ENCODE measurements around the gene CST2. TPM values are rescaled to one million over a fixed set of nuclear protein-coding genes. Genes with fewer than 3 reads are reported as not detected.
"Not testable (repeated sequence)": the region's sequence is repeated elsewhere in the genome, so short reads cannot be mapped to it uniquely, and the experiment has no call there.

CST2 gene
- polyA plus RNA-seq, 1 donor (not counting 4 experiments of a cell fraction or from before 2014, with no cell fraction given): not detected

DNA sequence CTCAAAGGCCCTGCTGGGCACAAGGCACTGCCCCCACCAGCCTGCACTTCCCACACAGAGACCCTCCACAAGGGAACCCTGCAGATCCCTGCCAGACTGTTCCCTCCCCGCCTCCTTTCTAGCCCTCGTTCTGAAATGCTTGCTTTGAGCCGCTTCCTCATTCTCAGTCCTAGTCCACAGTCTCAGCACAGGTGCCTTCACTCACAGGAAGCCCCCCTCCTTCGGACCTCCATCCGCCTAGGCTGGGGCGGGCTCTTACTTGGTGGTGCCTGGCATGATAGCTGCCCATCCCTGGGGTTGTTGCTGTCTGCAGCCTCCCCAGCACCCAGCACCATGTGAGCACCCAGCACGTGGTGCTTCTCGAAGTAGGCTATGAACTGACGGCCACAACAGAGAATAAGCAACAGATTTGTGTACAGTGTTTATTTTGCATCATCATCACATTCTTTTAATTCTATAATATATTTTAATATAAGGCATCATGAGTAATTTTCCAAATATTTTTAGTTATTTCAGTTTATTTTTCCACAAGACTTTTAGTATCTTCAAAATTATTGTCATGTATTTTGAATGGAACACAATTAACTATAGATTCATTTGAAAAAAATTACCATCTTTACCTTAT is 40.7 kb upstream of the CST2 start:
- no peaks in the 10 kb centered on the region for H3K27me3 ChIP-seq (ENCODE audit: control insufficient read depth, extremely low read depth, insufficient read depth, low read length)
- TF ChIP-seq EZH2 (IDR thresholded peaks at IDR 0.05; ENCODE audit: low read length): no peak
- TF ChIP-seq, protein P1, sequence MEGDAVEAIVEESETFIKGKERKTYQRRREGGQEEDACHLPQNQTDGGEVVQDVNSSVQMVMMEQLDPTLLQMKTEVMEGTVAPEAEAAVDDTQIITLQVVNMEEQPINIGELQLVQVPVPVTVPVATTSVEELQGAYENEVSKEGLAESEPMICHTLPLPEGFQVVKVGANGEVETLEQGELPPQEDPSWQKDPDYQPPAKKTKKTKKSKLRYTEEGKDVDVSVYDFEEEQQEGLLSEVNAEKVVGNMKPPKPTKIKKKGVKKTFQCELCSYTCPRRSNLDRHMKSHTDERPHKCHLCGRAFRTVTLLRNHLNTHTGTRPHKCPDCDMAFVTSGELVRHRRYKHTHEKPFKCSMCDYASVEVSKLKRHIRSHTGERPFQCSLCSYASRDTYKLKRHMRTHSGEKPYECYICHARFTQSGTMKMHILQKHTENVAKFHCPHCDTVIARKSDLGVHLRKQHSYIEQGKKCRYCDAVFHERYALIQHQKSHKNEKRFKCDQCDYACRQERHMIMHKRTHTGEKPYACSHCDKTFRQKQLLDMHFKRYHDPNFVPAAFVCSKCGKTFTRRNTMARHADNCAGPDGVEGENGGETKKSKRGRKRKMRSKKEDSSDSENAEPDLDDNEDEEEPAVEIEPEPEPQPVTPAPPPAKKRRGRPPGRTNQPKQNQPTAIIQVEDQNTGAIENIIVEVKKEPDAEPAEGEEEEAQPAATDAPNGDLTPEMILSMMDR (optimal IDR thresholded peaks at IDR 0.05 in 1 of 3, IDR thresholded peaks at IDR 0.05 in 1 of 3, conservative IDR thresholded peaks at IDR 0.05 in 1 of 3; ENCODE audit: extremely low read depth in 1 of 3, insufficient read depth in 2 of 3, low read length in 3 of 3): no peak
- FAIRE-seq: no peak

DNA sequence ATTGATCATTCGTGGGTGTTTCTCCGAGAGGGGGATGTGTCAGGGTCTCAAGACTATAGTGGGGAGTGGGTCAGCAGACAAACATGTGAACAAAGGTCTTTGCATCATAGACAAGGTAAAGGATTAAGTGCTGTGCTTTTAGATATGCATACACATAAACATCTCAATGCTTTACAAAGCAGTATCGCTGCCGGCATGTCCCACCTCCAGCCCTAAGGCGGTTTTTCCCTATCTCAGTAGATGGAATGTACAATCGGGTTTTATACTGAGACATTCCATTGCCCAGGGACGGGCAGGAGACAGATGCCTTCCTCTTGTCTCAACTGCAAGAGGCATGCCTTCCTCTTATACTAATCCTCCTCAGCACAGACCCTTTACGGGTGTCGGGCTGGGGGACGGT is 34.2 kb upstream of the CST2 start:
- dilution Hi-C loops (cut with MboI; ENCODE audit: extremely low pct_ligation_motif_present, low sequenced_read_pairs); H3K79me2 ChIP-seq (ENCODE audit: control insufficient read depth, insufficient read depth, low read length); H3K36me3 ChIP-seq (ENCODE audit: control insufficient read depth in 2 of 2, extremely low read depth in 1 of 2, insufficient read depth in 2 of 2, low read length in 2 of 2); H3K9me1 ChIP-seq (ENCODE audit: control insufficient read depth, extremely low read depth, insufficient read depth, low read length); H3K9ac ChIP-seq (ENCODE audit: control insufficient read depth, extremely low read depth, insufficient read depth, low read length); H4K20me1 ChIP-seq (ENCODE audit: control insufficient read depth, extremely low read depth, insufficient read depth, low read length); H3K4me1 ChIP-seq (ENCODE audit: control insufficient read depth, extremely low read depth, insufficient read depth, low read length); H3K9me3 ChIP-seq (ENCODE audit: control insufficient read depth, low read depth, low read length); DNase-seq (ENCODE audit: low read depth, low spot score); H3K4me2 ChIP-seq (ENCODE audit: control insufficient read depth, extremely low read depth, insufficient read depth, low read depth, low read length); H3K27me3 ChIP-seq (ENCODE audit: control insufficient read depth, extremely low read depth, insufficient read depth, low read length); FAIRE-seq; H3K27ac ChIP-seq (ENCODE audit: control insufficient read depth, insufficient read depth, low read length); H3K4me3 ChIP-seq (ENCODE audit: control insufficient read depth in 2 of 3, extremely low read depth in 1 of 3, insufficient read depth in 2 of 3, low read depth in 1 of 3, low read length in 3 of 3); H2AFZ ChIP-seq (ENCODE audit: control insufficient read depth, low read length): not testable (repeated sequence)

More for the DNA sequence above, 40.7 kb upstream of the CST2 start:
- H3K79me2 ChIP-seq (ENCODE audit: control insufficient read depth, insufficient read depth, low read length): no peaks in the 10 kb centered on the region
- H3K4me3 ChIP-seq (ENCODE audit: control insufficient read depth in 2 of 3, extremely low read depth in 1 of 3, insufficient read depth in 2 of 3, low read depth in 1 of 3, low read length in 3 of 3): no peak overlapping the region
- H3K9me1 ChIP-seq (ENCODE audit: control insufficient read depth, extremely low read depth, insufficient read depth, low read length): no peaks in the 10 kb centered on the region
- no peaks in the 10 kb centered on the region for H3K4me1 ChIP-seq (ENCODE audit: control insufficient read depth, extremely low read depth, insufficient read depth, low read length)
- no peak overlapping the region for H3K27ac ChIP-seq (ENCODE audit: control insufficient read depth, insufficient read depth, low read length)
- no peak overlapping the region for H3K4me2 ChIP-seq (ENCODE audit: control insufficient read depth, extremely low read depth, insufficient read depth, low read depth, low read length)
- H3K9me3 ChIP-seq (ENCODE audit: control insufficient read depth, low read depth, low read length): no peaks in the 10 kb centered on the region
- H3K36me3 ChIP-seq (ENCODE audit: control insufficient read depth in 2 of 2, extremely low read depth in 1 of 2, insufficient read depth in 2 of 2, low read length in 2 of 2): no peaks in the 10 kb centered on the region
- no peak overlapping the region for H3K9ac ChIP-seq (ENCODE audit: control insufficient read depth, extremely low read depth, insufficient read depth, low read length)
- DNase-seq (ENCODE audit: low read depth, low spot score): no peak
- dilution Hi-C loops (cut with MboI; ENCODE audit: extremely low pct_ligation_motif_present, low sequenced_read_pairs): no loop called here
- H2AFZ ChIP-seq (ENCODE audit: control insufficient read depth, low read length): no peak overlapping the region
- H4K20me1 ChIP-seq (ENCODE audit: control insufficient read depth, extremely low read depth, insufficient read depth, low read length): no peaks in the 10 kb centered on the region

Data from keratinocyte (primary cell).